Measurements from ENCODE around the gene SAMD4A.

Gene SAMD4A

GRCh38 chr14:54758041-54758440 lies 191.1 kb downstream of the SAMD4A start:
- H3K27me3 ChIP-seq (ENCODE audit: insufficient read depth, poor library complexity, severe bottlenecking) = no peaks in the 10 kb centered on the region

GRCh38 chr14:54759982-54760585 lies 193.2 kb downstream of the SAMD4A start:
- Histone ChIP-seq H3K27ac (replicated peaks) (no peak overlapping the region), H3K27me3 (ENCODE audit: insufficient read depth, poor library complexity, severe bottlenecking) (no peaks in the 10 kb centered on the region), H3K4me3 (replicated peaks; ENCODE audit: insufficient read depth, low read length) (no peak overlapping the region)
- TF ChIP-seq POLR2AphosphoS5 (IDR thresholded peaks at IDR 0.05; ENCODE audit: low read depth) (no peak), GABPA (IDR thresholded peaks at IDR 0.05; ENCODE audit: low read depth) (no peak), SPI1 (IDR thresholded peaks at IDR 0.05; ENCODE audit: borderline replicate concordance, low read depth) (no peak), REST (IDR thresholded peaks at IDR 0.05; ENCODE audit: insufficient replicate concordance, low read depth) (no peak)
- TF ChIP-seq, protein P1, sequence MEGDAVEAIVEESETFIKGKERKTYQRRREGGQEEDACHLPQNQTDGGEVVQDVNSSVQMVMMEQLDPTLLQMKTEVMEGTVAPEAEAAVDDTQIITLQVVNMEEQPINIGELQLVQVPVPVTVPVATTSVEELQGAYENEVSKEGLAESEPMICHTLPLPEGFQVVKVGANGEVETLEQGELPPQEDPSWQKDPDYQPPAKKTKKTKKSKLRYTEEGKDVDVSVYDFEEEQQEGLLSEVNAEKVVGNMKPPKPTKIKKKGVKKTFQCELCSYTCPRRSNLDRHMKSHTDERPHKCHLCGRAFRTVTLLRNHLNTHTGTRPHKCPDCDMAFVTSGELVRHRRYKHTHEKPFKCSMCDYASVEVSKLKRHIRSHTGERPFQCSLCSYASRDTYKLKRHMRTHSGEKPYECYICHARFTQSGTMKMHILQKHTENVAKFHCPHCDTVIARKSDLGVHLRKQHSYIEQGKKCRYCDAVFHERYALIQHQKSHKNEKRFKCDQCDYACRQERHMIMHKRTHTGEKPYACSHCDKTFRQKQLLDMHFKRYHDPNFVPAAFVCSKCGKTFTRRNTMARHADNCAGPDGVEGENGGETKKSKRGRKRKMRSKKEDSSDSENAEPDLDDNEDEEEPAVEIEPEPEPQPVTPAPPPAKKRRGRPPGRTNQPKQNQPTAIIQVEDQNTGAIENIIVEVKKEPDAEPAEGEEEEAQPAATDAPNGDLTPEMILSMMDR (IDR thresholded peaks at IDR 0.05; ENCODE audit: insufficient read depth, low read length) = no peak
- DNase-seq (ENCODE audit: low read depth in 1 of 2, low spot score in 1 of 2) = no peak

More at GRCh38 chr14:54758041-54758440, 191.1 kb downstream of the SAMD4A start:
- H3K4me3 ChIP-seq (replicated peaks; ENCODE audit: insufficient read depth, low read length) = no peak overlapping the region
- no peak for DNase-seq (ENCODE audit: low read depth in 1 of 2, low spot score in 1 of 2)
- no peak overlapping the region for H3K27ac ChIP-seq (replicated peaks)
- TF ChIP-seq, protein P1 (IDR thresholded peaks at IDR 0.05; ENCODE audit: insufficient read depth, low read length) = no peak
- TF ChIP-seq REST (IDR thresholded peaks at IDR 0.05; ENCODE audit: insufficient replicate concordance, low read depth) (no peak), SPI1 (IDR thresholded peaks at IDR 0.05; ENCODE audit: borderline replicate concordance, low read depth) (no peak), POLR2AphosphoS5 (IDR thresholded peaks at IDR 0.05; ENCODE audit: low read depth) (no peak), GABPA (IDR thresholded peaks at IDR 0.05; ENCODE audit: low read depth) (no peak)

DNA sequence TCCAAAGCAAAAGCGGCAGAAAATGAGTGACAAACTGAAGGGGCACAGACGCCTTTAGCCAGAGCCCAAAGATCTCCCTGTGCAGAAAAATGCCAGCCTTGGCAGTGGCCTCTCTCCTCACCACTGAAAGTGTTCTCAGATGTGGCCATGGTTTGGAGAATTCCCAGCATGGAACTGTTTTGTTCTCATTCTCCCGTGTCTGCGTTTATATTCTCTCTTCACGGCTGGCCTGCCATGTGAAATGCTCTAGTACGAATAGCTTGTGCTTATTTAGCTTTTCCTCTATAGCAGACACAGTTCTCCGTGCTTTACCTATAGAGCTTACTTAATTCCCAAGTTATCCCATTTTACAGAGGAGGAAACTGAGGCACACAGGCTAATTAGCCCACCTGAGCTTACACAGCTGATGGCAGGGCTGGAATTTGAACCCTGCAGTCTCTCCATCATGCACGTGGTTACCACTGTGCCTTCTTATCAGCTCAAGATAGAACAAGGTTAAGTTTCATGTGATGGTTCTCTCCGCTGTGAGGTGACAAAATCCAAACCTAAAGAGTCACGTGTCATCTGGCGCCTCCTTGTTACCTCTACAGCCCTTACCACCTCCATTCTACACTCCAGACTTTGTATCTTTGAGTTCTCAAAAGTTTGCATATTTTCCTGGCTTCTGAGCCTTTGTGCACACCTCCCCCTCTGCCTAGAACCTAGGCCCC lies 194.1 kb downstream of the SAMD4A start:
- TF ChIP-seq REST (IDR thresholded peaks at IDR 0.05; ENCODE audit: insufficient replicate concordance, low read depth) (no peak), POLR2AphosphoS5 (IDR thresholded peaks at IDR 0.05; ENCODE audit: low read depth) (no peak), SPI1 (IDR thresholded peaks at IDR 0.05; ENCODE audit: borderline replicate concordance, low read depth) (no peak), GABPA (IDR thresholded peaks at IDR 0.05; ENCODE audit: low read depth) (no peak)
- TF ChIP-seq, protein P1 (IDR thresholded peaks at IDR 0.05; ENCODE audit: insufficient read depth, low read length) = no peak
- Histone ChIP-seq H3K27me3 (ENCODE audit: insufficient read depth, poor library complexity, severe bottlenecking) (no peaks in the 10 kb centered on the region), H3K4me3 (replicated peaks; ENCODE audit: insufficient read depth, low read length) (no peak overlapping the region), H3K27ac (replicated peaks) (no peak overlapping the region)
- no peak for DNase-seq (ENCODE audit: low read depth in 1 of 2, low spot score in 1 of 2)

All from HL-60 (cell line).